Panc1 (cell line): Measurements from ENCODE around the gene TRIM33. TPM values are rescaled to one million over a fixed set of nuclear protein-coding genes. Genes with fewer than 3 reads are reported as not detected.

Experiments
- ATAC-seq: fragments of 200-7000 bp; cut with Tn5 transposase; 2 replicates; pipeline ENCODE4 v1.9.1; 2020; ENCODE audit warnings: mild to moderate bottlenecking, moderate library complexity
- BruUV-seq: library from RNA; stranded (reverse); fragments of 400-500 nt; replicated peaks from 2 replicates; lab custom pipeline; 2021; lab: Mats Ljungman, UMichigan
- CTCF ChIA-PET: fragments of 300-600 bp; sonication (Branson Sonifier 250); formaldehyde crosslinking; loops from one replicate; lab custom pipeline; 2022; ENCODE audit warnings: antibody characterized with exemption; lab: Charles Lee
- POLR2A ChIA-PET: fragments of 300-600 bp; sonication (Branson Sonifier 250); formaldehyde crosslinking; loops from one replicate; lab custom pipeline; 2022; ENCODE audit warnings: antibody characterized with exemption; lab: Charles Lee
- DNase-seq: peaks from one replicate; pipeline ENCODE4 v3.0.0-alpha.2; 2010; ENCODE audit warnings: low read depth, low spot score
- H3K27ac ChIP-seq: 2 replicates; pipeline ENCODE4 v1.5.1; 2011; ENCODE audit warnings: mild to moderate bottlenecking, low read length, inconsistent platforms
- H3K27me3 ChIP-seq: fragments of 200-500 bp; sonication (Bioruptor generic); 2 replicates; pipeline ENCODE4 v1.6.0; 2014; ENCODE audit warnings: low read length, inconsistent platforms; ENCODE audit not compliant: control insufficient read depth, insufficient read depth
- H3K36me3 ChIP-seq: fragments of 200-500 bp; sonication (Bioruptor generic); 2 replicates; pipeline ENCODE4 v1.5.1; 2014; ENCODE audit warnings: inconsistent platforms, mild to moderate bottlenecking, low read length, moderate library complexity; ENCODE audit not compliant: control insufficient read depth, insufficient read depth
- H3K4me1 ChIP-seq: 2 replicates; pipeline ENCODE4 v1.5.1; 2011; ENCODE audit warnings: inconsistent platforms, mild to moderate bottlenecking, low read length, moderate library complexity; ENCODE audit not compliant: control insufficient read depth, insufficient read depth
- H3K4me3 ChIP-seq, 2 experiments: 2 replicates each; pipeline ENCODE4 v1.5.1; 2011 to 2012; ENCODE audit warnings: low read depth in 2 of 2, low read length in 2 of 2, mild to moderate bottlenecking in 2 of 2, inconsistent platforms in 1 of 2, moderate library complexity in 1 of 2
- H3K9me3 ChIP-seq: fragments of 200-500 bp; sonication (Bioruptor generic); 2 replicates; pipeline ENCODE4 v1.5.1; 2014; ENCODE audit warnings: low read depth, mild to moderate bottlenecking, inconsistent platforms, low read length, moderate library complexity; ENCODE audit not compliant: control insufficient read depth, insufficient read depth
- POLR2AphosphoS5 ChIP-seq: IDR thresholded peaks from 2 replicates; pipeline ENCODE4 v1.6.1; 2012; ENCODE audit warnings: mild to moderate bottlenecking, low read depth, low read length, moderate library complexity
- SIN3A ChIP-seq: IDR thresholded peaks from 2 replicates; pipeline ENCODE4 v1.6.1; 2012; ENCODE audit warnings: low read depth, mild to moderate bottlenecking, low read length, moderate library complexity, borderline replicate concordance; ENCODE audit not compliant: insufficient read depth
- TCF7L2 ChIP-seq: IDR thresholded peaks from 2 replicates; pipeline ENCODE4 v1.6.1; 2011; ENCODE audit warnings: mild to moderate bottlenecking, low read depth, low read length, inconsistent platforms
- in situ Hi-C: cut with HindIII; loops from 2 replicates; pipeline ENCODE4 v1.10.0; 2016; ENCODE audit warnings: low sequenced_read_pairs, low pct_unique_long_range_greater_than_20kb
- intact Hi-C: fragments of 100-400 bp; cut with micrococcal nuclease; formaldehyde crosslinking; loops from one replicate; pipeline ENCODE4 v1.10.0; 2022; ENCODE audit not compliant: unreplicated experiment
- total RNA-seq: library from RNA; stranded (reverse); gene quantifications from one replicate; pipeline ENCODE4 v1.2.1, GENCODE V29; 2021; ENCODE audit not compliant: unreplicated experiment
- TF ChIP-seq, protein P1 (sequence below): fragments of 450-650 bp; IDR thresholded peaks from 2 replicates; pipeline ENCODE4 v1.5.1; 2017; ENCODE audit warnings: mild to moderate bottlenecking
- TF ChIP-seq, protein P2 (sequence below), 2 experiments: IDR thresholded peaks; 2 replicates each; pipeline ENCODE4 v1.6.1; 2011 to 2012; ENCODE audit warnings: low read depth in 2 of 2, control low read depth in 1 of 2, low read length in 1 of 2, mild to moderate bottlenecking in 1 of 2, moderate library complexity in 1 of 2; ENCODE audit not compliant: insufficient read depth in 1 of 2

TRIM33 gene
- total RNA-seq, 1 experiment from 2014 or later = 22.2 TPM

DNA sequence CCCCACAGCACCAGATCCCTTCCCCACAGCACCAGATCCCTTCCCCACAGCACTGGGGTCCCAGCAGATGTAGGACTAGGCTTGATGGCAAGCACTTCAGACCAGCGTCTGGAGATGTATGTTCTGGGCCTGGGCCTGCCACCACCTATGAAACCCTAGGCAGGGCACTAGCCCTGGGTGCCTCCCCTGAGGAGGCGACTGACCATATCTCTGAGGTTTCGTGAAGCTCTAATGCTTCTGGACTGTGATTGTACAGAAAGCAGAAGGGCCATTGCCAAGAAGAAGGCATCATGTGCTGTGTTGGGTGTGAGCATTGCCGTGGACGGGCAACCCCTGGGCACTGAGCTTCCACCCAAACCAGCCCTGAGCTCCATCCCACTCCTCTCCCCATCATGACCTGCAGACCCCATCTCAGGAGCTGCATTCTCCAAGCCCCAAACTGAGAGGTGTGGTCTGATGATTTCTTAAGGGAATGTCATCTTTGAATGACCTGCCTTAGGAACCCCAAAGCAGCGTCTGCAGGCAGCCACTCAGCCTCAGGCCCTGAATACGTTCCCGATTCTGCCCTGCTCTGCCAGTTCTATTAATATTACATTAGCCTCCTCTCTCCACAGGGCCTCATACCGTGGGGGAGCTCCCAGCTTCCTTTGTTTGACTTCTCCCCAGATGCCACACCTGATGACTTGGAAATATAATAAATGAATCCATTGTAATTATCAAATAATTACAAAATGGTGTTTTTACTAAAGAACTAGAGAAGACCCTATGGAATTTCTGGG lies 163.4 kb downstream of the TRIM33 start:
- no peak overlapping the region for H3K27ac ChIP-seq
- TF ChIP-seq, protein P1, sequence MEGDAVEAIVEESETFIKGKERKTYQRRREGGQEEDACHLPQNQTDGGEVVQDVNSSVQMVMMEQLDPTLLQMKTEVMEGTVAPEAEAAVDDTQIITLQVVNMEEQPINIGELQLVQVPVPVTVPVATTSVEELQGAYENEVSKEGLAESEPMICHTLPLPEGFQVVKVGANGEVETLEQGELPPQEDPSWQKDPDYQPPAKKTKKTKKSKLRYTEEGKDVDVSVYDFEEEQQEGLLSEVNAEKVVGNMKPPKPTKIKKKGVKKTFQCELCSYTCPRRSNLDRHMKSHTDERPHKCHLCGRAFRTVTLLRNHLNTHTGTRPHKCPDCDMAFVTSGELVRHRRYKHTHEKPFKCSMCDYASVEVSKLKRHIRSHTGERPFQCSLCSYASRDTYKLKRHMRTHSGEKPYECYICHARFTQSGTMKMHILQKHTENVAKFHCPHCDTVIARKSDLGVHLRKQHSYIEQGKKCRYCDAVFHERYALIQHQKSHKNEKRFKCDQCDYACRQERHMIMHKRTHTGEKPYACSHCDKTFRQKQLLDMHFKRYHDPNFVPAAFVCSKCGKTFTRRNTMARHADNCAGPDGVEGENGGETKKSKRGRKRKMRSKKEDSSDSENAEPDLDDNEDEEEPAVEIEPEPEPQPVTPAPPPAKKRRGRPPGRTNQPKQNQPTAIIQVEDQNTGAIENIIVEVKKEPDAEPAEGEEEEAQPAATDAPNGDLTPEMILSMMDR = no peak
- TF ChIP-seq, protein P2, sequence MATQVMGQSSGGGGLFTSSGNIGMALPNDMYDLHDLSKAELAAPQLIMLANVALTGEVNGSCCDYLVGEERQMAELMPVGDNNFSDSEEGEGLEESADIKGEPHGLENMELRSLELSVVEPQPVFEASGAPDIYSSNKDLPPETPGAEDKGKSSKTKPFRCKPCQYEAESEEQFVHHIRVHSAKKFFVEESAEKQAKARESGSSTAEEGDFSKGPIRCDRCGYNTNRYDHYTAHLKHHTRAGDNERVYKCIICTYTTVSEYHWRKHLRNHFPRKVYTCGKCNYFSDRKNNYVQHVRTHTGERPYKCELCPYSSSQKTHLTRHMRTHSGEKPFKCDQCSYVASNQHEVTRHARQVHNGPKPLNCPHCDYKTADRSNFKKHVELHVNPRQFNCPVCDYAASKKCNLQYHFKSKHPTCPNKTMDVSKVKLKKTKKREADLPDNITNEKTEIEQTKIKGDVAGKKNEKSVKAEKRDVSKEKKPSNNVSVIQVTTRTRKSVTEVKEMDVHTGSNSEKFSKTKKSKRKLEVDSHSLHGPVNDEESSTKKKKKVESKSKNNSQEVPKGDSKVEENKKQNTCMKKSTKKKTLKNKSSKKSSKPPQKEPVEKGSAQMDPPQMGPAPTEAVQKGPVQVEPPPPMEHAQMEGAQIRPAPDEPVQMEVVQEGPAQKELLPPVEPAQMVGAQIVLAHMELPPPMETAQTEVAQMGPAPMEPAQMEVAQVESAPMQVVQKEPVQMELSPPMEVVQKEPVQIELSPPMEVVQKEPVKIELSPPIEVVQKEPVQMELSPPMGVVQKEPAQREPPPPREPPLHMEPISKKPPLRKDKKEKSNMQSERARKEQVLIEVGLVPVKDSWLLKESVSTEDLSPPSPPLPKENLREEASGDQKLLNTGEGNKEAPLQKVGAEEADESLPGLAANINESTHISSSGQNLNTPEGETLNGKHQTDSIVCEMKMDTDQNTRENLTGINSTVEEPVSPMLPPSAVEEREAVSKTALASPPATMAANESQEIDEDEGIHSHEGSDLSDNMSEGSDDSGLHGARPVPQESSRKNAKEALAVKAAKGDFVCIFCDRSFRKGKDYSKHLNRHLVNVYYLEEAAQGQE (IDR thresholded peaks at IDR 0.05; ENCODE audit: insufficient read depth in 1 of 2, low read depth in 2 of 2, low read length in 1 of 2) = no peak
- TF ChIP-seq POLR2AphosphoS5 = no peak
- no peak for TF ChIP-seq TCF7L2
- TF ChIP-seq SIN3A = no peak
- in situ Hi-C loops (no loop called here), intact Hi-C loops (loop anchor here (5.0 kb wide), 2 partner anchors 80 to 325 kb away; partner anchors contain the start of gene DENND2C)
- no peaks in the 10 kb centered on the region for H3K27me3 ChIP-seq
- POLR2A ChIA-PET = no interaction called here
- H3K4me3 ChIP-seq = no peak overlapping the region
- H3K36me3 ChIP-seq = no peaks in the 10 kb centered on the region
- H3K9me3 ChIP-seq = no peaks in the 10 kb centered on the region
- ATAC-seq (no peak), DNase-seq (no peak)
- no peaks in the 10 kb centered on the region for H3K4me1 ChIP-seq
- CTCF ChIA-PET = interaction anchor here (0.5 to 0.8 kb wide), 2 partner anchors 50 to 313 kb away, joined by 3 to 9 read pairs; no protein-coding TSS in a partner anchor
- no TSS peak for BruUV-seq

DNA sequence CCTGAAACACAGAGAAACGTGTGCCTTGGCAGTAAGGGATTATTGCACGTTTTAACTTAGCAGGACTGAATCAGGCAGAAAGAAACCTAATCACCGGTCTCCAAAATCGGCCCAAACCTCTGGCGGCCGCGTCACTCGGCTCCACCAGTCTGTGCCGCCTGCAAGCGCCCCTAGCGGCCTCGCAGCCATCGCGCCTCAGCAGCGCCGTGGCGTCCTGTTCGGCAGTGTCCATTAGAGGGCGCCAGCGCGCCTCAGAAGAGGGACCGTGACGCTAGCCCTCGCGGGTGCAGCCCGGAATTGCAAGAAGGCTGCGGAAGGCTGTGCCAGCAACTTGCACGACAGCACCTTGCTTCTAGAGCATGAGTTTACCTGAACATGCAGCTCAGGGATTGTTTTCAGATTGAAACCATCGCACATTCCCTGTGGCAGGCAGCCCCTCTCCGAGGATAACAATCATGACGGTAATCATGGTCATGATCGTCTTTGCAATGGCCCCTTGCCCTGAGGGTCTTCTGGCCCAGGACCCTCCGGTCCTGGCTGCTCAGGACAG lies 164.4 kb downstream of the TRIM33 start:
- peak; percentile 99 for ATAC-seq
- DNase-seq = peak; percentile 84
- POLR2A ChIA-PET = no interaction called here
- intact Hi-C loops (loop anchor here (5.0 kb wide), 2 partner anchors 81 to 326 kb away; partner anchors contain the start of gene DENND2C), in situ Hi-C loops (no loop called here)
- Histone ChIP-seq H3K9me3 (no peaks in the 10 kb centered on the region), H3K36me3 (no peaks in the 10 kb centered on the region), H3K27ac (no peak overlapping the region), H3K4me1 (no peaks in the 10 kb centered on the region), H3K4me3 (peak overlapping the region; percentile 37 to 67), H3K27me3 (no peaks in the 10 kb centered on the region)
- BruUV-seq = no TSS peak
- CTCF ChIA-PET = interaction anchor here (0.6 to 0.8 kb wide), 4 partner anchors 12 to 410 kb away, joined by 3 to 4 read pairs (median 3); no protein-coding TSS in a partner anchor
- TF ChIP-seq, protein P1 = peak; percentile 99
- no peak for TF ChIP-seq POLR2AphosphoS5
- TF ChIP-seq TCF7L2 = no peak
